ENCODE data around the gene PSG5.
"Not testable (repeated sequence)": the region's sequence is repeated elsewhere in the genome, so short reads cannot be mapped to it uniquely, and the experiment has no call there.

DNA sequence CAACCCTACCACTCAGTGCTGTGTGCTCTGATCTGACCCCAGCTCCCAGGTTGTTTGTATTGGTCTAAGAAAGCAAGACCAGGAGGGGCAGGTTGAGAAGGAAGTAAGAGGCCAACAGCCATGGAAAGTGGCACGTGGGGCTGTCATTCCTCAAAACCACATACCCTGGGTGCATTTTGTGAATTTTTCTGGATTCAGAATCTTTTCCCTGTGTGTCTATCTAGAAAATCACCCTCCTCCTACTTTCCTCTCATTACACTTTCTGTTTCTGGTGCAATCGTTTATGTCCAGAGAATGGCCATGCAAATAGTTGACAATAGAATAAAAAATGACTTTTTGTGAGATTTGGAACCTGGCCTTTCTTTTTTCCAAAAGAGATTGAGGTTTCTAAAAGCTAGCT is 24.1 kb downstream of the PSG5 start:
- TF ChIP-seq, protein P1, sequence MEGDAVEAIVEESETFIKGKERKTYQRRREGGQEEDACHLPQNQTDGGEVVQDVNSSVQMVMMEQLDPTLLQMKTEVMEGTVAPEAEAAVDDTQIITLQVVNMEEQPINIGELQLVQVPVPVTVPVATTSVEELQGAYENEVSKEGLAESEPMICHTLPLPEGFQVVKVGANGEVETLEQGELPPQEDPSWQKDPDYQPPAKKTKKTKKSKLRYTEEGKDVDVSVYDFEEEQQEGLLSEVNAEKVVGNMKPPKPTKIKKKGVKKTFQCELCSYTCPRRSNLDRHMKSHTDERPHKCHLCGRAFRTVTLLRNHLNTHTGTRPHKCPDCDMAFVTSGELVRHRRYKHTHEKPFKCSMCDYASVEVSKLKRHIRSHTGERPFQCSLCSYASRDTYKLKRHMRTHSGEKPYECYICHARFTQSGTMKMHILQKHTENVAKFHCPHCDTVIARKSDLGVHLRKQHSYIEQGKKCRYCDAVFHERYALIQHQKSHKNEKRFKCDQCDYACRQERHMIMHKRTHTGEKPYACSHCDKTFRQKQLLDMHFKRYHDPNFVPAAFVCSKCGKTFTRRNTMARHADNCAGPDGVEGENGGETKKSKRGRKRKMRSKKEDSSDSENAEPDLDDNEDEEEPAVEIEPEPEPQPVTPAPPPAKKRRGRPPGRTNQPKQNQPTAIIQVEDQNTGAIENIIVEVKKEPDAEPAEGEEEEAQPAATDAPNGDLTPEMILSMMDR (IDR thresholded peaks at IDR 0.05): not testable (repeated sequence)
- not testable (repeated sequence) for TF ChIP-seq NR2C2 (CRISPR knock-in tag; IDR thresholded peaks at IDR 0.05); MAX (CRISPR knock-in tag; IDR thresholded peaks at IDR 0.05); ELF4 (CRISPR knock-in tag; IDR thresholded peaks at IDR 0.05; ENCODE audit: low read depth); ATF2 (CRISPR knock-in tag; IDR thresholded peaks at IDR 0.05; ENCODE audit: borderline replicate concordance, low read depth); TEAD1 (CRISPR knock-in tag; IDR thresholded peaks at IDR 0.05)

All from WTC11 (cell line).